HUDEP-2 (cell line): ENCODE data around the gene RGL1.

Source experiments
- DNase-seq, 76 experiments: peaks; one replicate each; lab custom pipeline; 2025; ENCODE audit not compliant: unreplicated experiment in 76 of 76; lab: John Stamatoyannopoulos, UW

RGL1 gene

GRCh38 chr1:183885142-183885735, 80.3 kb downstream of the RGL1 start:
- DNase-seq: no peak

GRCh38 chr1:183886083-183886828, 81.3 kb downstream of the RGL1 start:
- DNase-seq: no peak

GRCh38 chr1:183886853-183887252, 81.9 kb downstream of the RGL1 start:
- DNase-seq: no peak

- no peak for DNase-seq
These were observed 83.2 kb downstream of the RGL1 start for GRCh38 chr1:183887826-183888819.

- DNase-seq: no peak
These were observed 84.2 kb downstream of the RGL1 start for GRCh38 chr1:183889095-183889494.

- DNase-seq: no peak
These were observed 86.4 kb downstream of the RGL1 start for GRCh38 chr1:183891158-183891856.

- DNase-seq: no peak
These were observed 87.5 kb downstream of the RGL1 start for GRCh38 chr1:183892351-183892793.

GRCh38 chr1:183893561-183894289, 88.8 kb downstream of the RGL1 start:
- no peak for DNase-seq

GRCh38 chr1:183894290-183894565, 89.3 kb downstream of the RGL1 start:
- no peak for DNase-seq

GRCh38 chr1:183896466-183897048, 91.6 kb downstream of the RGL1 start:
- no peak for DNase-seq

- DNase-seq: no peak
These were observed 93.1 kb downstream of the RGL1 start for GRCh38 chr1:183898001-183898396.

- DNase-seq: no peak
These were observed 93.7 kb downstream of the RGL1 start for GRCh38 chr1:183898610-183899009.

- DNase-seq: no peak
These were observed 96.9 kb downstream of the RGL1 start for GRCh38 chr1:183901748-183902330.

GRCh38 chr1:183903101-183903500, 98.2 kb downstream of the RGL1 start:
- no peak for DNase-seq

GRCh38 chr1:183905508-183906113, 100.7 kb downstream of the RGL1 start:
- no peak for DNase-seq

GRCh38 chr1:183907070-183907469, 102.2 kb downstream of the RGL1 start:
- no peak for DNase-seq

- no peak for DNase-seq
These were observed 103.2 kb downstream of the RGL1 start for GRCh38 chr1:183908079-183908478.

GRCh38 chr1:183909672-183910071, 104.8 kb downstream of the RGL1 start:
- DNase-seq: no peak

- DNase-seq: no peak
These were observed 105.9 kb downstream of the RGL1 start for GRCh38 chr1:183910845-183911244.
